HG03571 (cell line): ENCODE measurements around the gene NTM.

Source experiments
- ATAC-seq: cut with Tn5 transposase; IDR thresholded peaks from one replicate; pipeline ENCODE4 v1.9.1; 2021; ENCODE audit not compliant: unreplicated experiment

The NTM gene

GRCh38 chr11:132220474-132220873, 850.1 kb downstream of the NTM start:
- ATAC-seq, result no peak

DNA sequence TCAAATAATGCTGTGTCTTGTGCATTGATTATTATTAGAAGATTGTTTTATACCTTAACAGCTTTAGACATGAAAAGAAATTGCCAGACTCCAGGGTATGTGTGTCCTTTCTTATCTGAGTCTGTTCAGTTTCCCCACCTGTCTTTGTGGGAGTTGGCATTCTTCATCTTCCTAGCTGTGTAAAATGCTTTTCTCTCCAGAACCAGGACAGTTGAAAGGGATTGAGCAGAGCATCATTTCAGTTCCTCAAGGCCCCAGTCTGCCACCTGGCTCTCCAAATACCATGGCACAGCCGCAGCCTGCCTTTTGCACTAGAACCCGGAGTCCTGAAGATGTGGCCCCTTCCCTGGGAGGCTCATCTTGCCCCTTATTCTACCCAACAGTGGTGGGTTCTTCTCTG, 851.9 kb downstream of the NTM start:
- no peak for ATAC-seq

DNA sequence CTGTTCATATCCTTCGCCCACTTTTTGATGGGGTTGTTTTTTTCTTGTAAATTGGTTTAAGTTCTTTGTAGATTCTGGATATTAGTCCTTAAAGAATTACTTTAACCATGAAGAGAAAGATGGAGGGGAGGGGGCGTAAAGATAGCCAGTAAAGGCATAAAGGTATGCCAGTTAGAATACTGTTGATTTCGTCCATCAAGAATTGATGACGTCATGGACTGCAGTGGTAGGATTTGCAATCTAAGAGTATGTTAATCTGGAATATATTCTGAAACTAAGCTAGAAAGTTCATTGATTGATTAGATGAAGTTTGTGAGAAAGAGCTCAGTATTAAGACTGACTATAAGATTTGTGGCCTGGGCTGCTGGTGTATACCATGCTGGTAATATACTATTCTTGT, 856.1 kb downstream of the NTM start:
- no peak for ATAC-seq

- ATAC-seq, result no peak
Observed at GRCh38 chr11:132228746-132229325, 858.4 kb downstream of the NTM start.

DNA sequence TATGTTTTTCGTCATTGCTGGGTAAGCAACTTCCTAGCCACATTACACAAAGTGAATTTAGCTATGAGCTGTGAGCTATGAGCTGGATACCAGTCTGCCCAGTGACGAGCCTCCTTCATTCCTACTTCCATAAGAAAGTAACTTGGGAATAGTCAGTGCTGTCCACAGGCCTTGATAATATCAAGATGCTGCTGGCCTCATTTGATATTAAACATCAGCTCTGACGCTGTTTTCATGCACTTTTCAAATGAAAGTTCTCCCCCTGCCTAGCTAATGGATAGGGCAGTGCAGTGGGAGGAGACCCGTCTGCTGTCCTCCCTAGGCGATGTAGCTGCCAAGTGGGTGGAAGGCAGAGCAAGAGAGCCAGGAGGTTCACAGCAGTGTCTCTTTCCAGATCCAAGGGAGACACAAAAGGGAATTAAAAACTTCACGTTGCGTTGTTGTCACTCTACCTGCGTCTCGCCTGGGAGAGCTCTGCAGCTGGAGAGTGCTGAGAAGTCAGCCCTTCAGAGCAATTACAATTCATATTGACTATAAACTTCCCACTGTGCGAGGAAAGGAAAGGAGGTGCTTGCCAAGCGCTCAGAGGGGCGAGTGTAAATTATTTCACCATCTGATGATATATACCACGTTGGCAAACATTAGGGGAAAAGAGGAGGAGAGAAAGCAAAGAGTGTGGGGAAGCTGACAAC, 861.4 kb downstream of the NTM start:
- no peak for ATAC-seq

- no peak for ATAC-seq
Observed at GRCh38 chr11:132234878-132235277, 864.5 kb downstream of the NTM start.

- ATAC-seq, result no peak
Observed at GRCh38 chr11:132237781-132238180, 867.4 kb downstream of the NTM start.

- no peak for ATAC-seq
Observed at GRCh38 chr11:132238331-132238866, 868.0 kb downstream of the NTM start.

DNA sequence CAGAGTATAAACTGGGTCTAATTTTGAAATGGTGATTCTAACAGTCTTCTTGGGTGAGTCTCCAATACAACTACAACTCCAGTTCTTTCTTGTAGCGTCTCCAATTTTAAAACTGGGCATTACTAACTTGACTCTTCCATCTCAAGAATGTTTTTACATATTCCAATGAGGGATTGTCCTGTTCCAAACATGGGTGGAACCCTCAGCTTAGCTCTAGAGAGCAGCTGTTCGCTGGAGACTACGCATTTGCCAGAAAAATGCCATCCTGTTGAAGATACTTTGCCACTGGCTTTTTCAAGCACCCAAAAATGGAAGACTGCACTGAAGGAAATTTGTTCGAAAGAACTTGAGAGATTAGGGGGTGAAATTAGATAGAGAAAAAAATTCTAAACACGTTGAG, 870.0 kb downstream of the NTM start:
- ATAC-seq, result no peak

- no peak for ATAC-seq
Observed at GRCh38 chr11:132242632-132243031, 872.2 kb downstream of the NTM start.

- no peak for ATAC-seq
Observed at GRCh38 chr11:132244846-132245245, 874.4 kb downstream of the NTM start.

- no peak for ATAC-seq
Observed at GRCh38 chr11:132245403-132246385, 875.3 kb downstream of the NTM start.

DNA sequence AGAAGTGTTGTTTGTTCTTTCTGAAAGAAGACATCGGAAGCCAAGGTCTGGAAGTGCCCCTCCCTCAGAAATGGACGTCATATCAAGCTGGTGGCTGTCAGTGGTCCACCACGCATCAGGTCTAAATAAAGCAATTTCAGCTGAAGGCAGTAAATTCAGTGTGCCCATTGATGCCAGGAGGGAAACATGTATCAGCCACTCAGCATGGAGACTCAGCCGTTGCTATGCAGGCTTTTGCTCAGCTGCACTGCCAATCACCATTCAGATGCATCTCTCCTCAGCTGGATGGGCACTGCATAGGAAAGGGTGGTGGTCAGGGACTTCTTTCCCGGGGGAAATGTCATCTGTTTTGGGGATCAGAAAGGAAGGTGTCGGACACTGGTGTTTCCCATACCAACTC, 878.2 kb downstream of the NTM start:
- no peak for ATAC-seq

GRCh38 chr11:132249256-132249655, 878.8 kb downstream of the NTM start:
- no peak for ATAC-seq

DNA sequence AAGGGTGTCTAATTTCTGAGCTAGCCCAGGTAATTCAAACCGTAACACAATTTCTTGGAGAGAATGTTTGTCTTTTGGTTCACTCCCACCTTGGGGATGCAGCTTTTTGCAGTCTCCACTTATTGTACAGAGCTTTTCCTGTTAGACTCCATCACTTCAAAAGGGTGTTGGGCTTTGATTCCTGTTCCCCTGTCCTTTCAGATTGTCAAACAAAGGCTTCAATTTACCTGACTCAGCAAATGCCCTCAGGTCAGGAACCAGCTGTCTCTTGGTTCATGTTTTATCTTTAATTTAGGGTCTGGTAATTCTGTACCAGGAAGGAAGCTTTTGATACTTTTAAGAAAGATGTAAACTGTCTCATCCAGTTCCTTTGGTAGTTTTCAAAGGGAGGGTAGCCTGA, 880.6 kb downstream of the NTM start:
- ATAC-seq, result no peak

GRCh38 chr11:132253469-132254264, 883.3 kb downstream of the NTM start:
- ATAC-seq, result no peak

GRCh38 chr11:132254906-132255305, 884.5 kb downstream of the NTM start:
- ATAC-seq, result no peak

GRCh38 chr11:132256528-132257279, 886.3 kb downstream of the NTM start:
- ATAC-seq, result no peak

DNA sequence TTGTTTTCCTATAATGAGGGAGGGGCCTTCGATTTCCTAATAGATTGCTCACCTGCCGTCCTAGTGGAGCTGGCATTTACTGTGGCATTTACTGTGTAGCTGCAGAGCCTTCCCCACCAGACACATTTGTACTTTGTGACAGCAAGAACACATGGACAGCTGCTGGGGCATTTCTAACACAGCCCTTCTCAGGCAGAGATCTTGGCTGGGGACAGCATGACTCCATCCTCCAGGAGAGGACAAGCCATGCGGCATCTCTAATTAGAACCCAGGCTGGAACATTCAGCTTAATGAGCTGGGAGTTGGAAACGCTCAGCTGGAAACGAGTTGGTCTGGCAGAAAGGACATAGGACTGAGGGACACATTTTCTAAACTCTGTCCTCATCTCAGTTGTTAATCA, 887.5 kb downstream of the NTM start:
- no peak for ATAC-seq

GRCh38 chr11:132258875-132259274, 888.5 kb downstream of the NTM start:
- ATAC-seq, result no peak
